ENCODE measurements around the gene FLNB. TPM values are rescaled to one million over a fixed set of nuclear protein-coding genes. Genes with fewer than 3 reads are reported as not detected.
A peak's percentile ranks its signal among the peaks of the same experiment; 100 is the strongest.

The FLNB gene
- polyA plus RNA-seq, 3 donors = 0.47 to 4.0 (median 2.1) TPM

DNA sequence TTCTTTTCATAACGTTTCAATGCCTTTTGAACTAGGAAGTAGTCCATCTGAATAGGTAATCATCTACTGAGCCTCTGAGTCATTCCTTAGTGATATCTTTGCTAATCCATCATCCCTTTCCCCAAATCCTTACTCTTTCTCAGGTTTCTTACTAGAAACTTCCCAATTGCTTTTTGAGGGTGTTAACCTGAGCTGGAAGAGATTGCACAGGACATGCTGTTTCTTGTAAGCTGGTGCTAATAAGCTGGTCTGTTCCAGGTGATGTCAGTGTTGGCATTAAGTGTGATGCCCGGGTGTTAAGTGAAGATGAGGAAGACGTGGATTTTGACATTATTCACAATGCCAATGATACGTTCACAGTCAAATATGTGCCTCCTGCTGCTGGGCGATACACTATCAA, 101.5 kb downstream of the FLNB start:
- Histone ChIP-seq H3K36me3 (replicated peaks in 1 of 2; ENCODE audit: control insufficient read depth in 1 of 2, insufficient read depth in 2 of 2, low read length in 2 of 2) (peaks cover 43 to 89% of the 10 kb centered on the region in 2 donors), H3K79me2 (ENCODE audit: insufficient read depth, low read length) (no peaks in the 10 kb centered on the region), H3K9ac (ENCODE audit: insufficient read depth, low read length, poor library complexity, severe bottlenecking) (no peak overlapping the region), H3K27ac (ENCODE audit: low read depth in 1 of 2, low read length in 2 of 2) (no peak overlapping the region), H3K4me3 (replicated peaks in 1 of 3; ENCODE audit: low read depth in 2 of 3, low read length in 3 of 3) (no peak overlapping the region), H3K9me3 (replicated peaks in 1 of 2; ENCODE audit: control insufficient read depth in 1 of 2, insufficient read depth in 1 of 2, low read length in 2 of 2) (no peaks in the 10 kb centered on the region), H3K4me2 (replicated peaks; ENCODE audit: extremely low read depth, low read length, poor library complexity, severe bottlenecking) (no peak overlapping the region), H3K4me1 (ENCODE audit: control insufficient read depth in 1 of 2, insufficient read depth in 2 of 2, low read length in 2 of 2) (no peaks in the 10 kb centered on the region), H2AFZ (ENCODE audit: insufficient read depth, low read depth, low read length, poor library complexity, severe bottlenecking) (no peak overlapping the region), H3K27me3 (ENCODE audit: control insufficient read depth in 2 of 2, insufficient read depth in 2 of 2, low read length in 2 of 2) (no peaks in the 10 kb centered on the region), H4K20me1 (ENCODE audit: insufficient read depth, low read length) (no peaks in the 10 kb centered on the region)
- no peaks in the 10 kb centered on the region for H3K27me3 Mint-ChIP-seq (ENCODE audit: low read depth in 3 of 3)
- H3K27ac Mint-ChIP-seq = peak overlapping the region in 1 of 7 donors; percentile 8
- H3K36me3 Mint-ChIP-seq = peaks cover 78 to 85% of the 10 kb centered on the region in 2 donors
- intact Hi-C loops (cut with micrococcal nuclease) = no loop called here
- DNase-seq = no peak
- WGBS (ENCODE audit: insufficient coverage) = 98% methylated on average over 4 of the region's 5 CpGs
- H3K4me1 Mint-ChIP-seq = no peaks in the 10 kb centered on the region
- TF ChIP-seq, protein P1, sequence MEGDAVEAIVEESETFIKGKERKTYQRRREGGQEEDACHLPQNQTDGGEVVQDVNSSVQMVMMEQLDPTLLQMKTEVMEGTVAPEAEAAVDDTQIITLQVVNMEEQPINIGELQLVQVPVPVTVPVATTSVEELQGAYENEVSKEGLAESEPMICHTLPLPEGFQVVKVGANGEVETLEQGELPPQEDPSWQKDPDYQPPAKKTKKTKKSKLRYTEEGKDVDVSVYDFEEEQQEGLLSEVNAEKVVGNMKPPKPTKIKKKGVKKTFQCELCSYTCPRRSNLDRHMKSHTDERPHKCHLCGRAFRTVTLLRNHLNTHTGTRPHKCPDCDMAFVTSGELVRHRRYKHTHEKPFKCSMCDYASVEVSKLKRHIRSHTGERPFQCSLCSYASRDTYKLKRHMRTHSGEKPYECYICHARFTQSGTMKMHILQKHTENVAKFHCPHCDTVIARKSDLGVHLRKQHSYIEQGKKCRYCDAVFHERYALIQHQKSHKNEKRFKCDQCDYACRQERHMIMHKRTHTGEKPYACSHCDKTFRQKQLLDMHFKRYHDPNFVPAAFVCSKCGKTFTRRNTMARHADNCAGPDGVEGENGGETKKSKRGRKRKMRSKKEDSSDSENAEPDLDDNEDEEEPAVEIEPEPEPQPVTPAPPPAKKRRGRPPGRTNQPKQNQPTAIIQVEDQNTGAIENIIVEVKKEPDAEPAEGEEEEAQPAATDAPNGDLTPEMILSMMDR (IDR thresholded peaks at IDR 0.05) = no peak
- no peaks in the 10 kb centered on the region for H3K9me3 Mint-ChIP-seq
- no peak overlapping the region for H3K4me3 Mint-ChIP-seq

DNA sequence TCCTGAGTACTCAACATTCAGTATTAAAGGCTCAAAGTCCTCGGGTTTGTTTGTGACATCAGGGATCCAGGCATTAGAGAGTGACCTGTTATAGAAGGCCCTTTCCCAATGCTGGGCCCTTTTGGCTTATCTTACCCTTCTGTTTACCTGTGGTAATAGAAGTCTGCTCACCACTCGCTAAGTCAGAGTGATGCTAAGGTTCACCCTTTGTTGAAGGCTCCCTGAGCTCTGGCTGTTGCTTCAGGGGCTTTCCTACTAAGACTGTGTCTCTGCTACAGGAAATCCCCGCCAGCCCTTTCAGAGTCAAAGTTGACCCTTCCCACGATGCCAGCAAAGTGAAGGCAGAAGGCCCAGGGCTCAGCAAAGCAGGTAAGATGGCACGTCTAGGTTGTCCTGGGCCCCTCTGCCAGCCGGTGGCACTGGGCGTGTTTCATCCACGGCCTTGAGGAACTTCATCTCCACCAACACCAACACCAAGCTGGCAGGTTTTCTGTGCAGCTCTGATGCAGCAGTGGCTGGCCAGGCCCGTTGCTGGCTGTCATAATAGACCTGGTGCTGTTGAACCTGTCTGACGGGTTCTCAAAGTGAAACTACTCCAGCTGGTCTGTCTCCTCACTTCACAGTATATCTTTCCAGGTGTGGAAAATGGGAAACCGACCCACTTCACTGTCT, 103.4 kb downstream of the FLNB start:
- H2AFZ ChIP-seq (ENCODE audit: insufficient read depth, low read depth, low read length, poor library complexity, severe bottlenecking) = no peak overlapping the region
- no peak overlapping the region for H3K4me2 ChIP-seq (replicated peaks; ENCODE audit: extremely low read depth, low read length, poor library complexity, severe bottlenecking)
- H3K79me2 ChIP-seq (ENCODE audit: insufficient read depth, low read length) = no peaks in the 10 kb centered on the region
- H3K9ac ChIP-seq (ENCODE audit: insufficient read depth, low read length, poor library complexity, severe bottlenecking) = no peak overlapping the region
- intact Hi-C loops (cut with micrococcal nuclease) = no loop called here
- no peaks in the 10 kb centered on the region for H3K4me1 ChIP-seq (ENCODE audit: control insufficient read depth in 1 of 2, insufficient read depth in 2 of 2, low read length in 2 of 2)
- 90% methylated on average over 8 of the region's 11 CpGs for WGBS (ENCODE audit: insufficient coverage)
- no peak overlapping the region for H3K4me3 ChIP-seq (replicated peaks in 1 of 3; ENCODE audit: low read depth in 2 of 3, low read length in 3 of 3)
- TF ChIP-seq, protein P1 (IDR thresholded peaks at IDR 0.05) = no peak
- no peak for DNase-seq
- peak overlapping the region in 1 of 7 donors; percentile 42 for H3K27ac Mint-ChIP-seq
- peaks cover 76 to 82% of the 10 kb centered on the region in 2 donors for H3K36me3 Mint-ChIP-seq
- H3K36me3 ChIP-seq (replicated peaks in 1 of 2; ENCODE audit: control insufficient read depth in 1 of 2, insufficient read depth in 2 of 2, low read length in 2 of 2) = peaks cover 36 to 95% of the 10 kb centered on the region in 2 donors
- H3K27ac ChIP-seq (ENCODE audit: low read depth in 1 of 2, low read length in 2 of 2) = no peak overlapping the region
- H3K27me3 Mint-ChIP-seq (ENCODE audit: low read depth in 3 of 3) = no peaks in the 10 kb centered on the region
- no peak overlapping the region for H3K4me3 Mint-ChIP-seq
- H3K4me1 Mint-ChIP-seq = no peaks in the 10 kb centered on the region
- H3K27me3 ChIP-seq (ENCODE audit: control insufficient read depth in 2 of 2, insufficient read depth in 2 of 2, low read length in 2 of 2) = no peaks in the 10 kb centered on the region
- H3K9me3 ChIP-seq (replicated peaks in 1 of 2; ENCODE audit: control insufficient read depth in 1 of 2, insufficient read depth in 1 of 2, low read length in 2 of 2) = no peaks in the 10 kb centered on the region
- H3K9me3 Mint-ChIP-seq = no peaks in the 10 kb centered on the region
- H4K20me1 ChIP-seq (ENCODE audit: insufficient read depth, low read length) = no peaks in the 10 kb centered on the region
